OCI-LY3 (cell line): ENCODE data around the gene DCLK1.
"Not testable (repeated sequence)": the region's sequence is repeated elsewhere in the genome, so short reads cannot be mapped to it uniquely, and the experiment has no call there.

Source experiments
- H2AFZ ChIP-seq: fragments of 200-600, 300-600 bp; shearing (Covaris generic); 2 replicates; pipeline ENCODE4 v1.6.0; 2014; ENCODE audit warnings: antibody characterized with exemption, low read depth, low read length
- H3K27ac ChIP-seq: fragments of 200-600, 300-600 bp; sonication (generic); 2 replicates; pipeline ENCODE4 v1.5.1; 2014; ENCODE audit warnings: mild to moderate bottlenecking, low read length, moderate library complexity, mixed read lengths
- H3K27me3 ChIP-seq: fragments of 200-600, 300-600 bp; sonication (generic); 2 replicates; pipeline ENCODE4 v1.6.1; 2014; ENCODE audit warnings: low read depth, low read length, mixed read lengths
- H3K36me3 ChIP-seq: fragments of 200-600, 300-600 bp; sonication (generic); replicated peaks from 2 replicates; pipeline ENCODE3; 2014; ENCODE audit warnings: low read depth, low read length, mixed read lengths
- H3K4me1 ChIP-seq: fragments of 300-600, 200-600 bp; sonication (generic); 2 replicates; pipeline ENCODE4 v1.6.1; 2014; ENCODE audit warnings: low read length, mixed read lengths
- H3K4me2 ChIP-seq: fragments of 200-600, 300-600 bp; sonication (generic); 2 replicates; pipeline ENCODE4 v1.6.1; 2014; ENCODE audit warnings: low read length, mixed read lengths
- H3K4me3 ChIP-seq: fragments of 300-600, 200-600 bp; sonication (generic); 2 replicates; pipeline ENCODE4 v1.5.1; 2014; ENCODE audit warnings: antibody characterized with exemption, mild to moderate bottlenecking, low read length, moderate library complexity
- H3K79me2 ChIP-seq: fragments of 300-600, 200-600 bp; shearing (Covaris generic); 2 replicates; pipeline ENCODE4 v1.6.1; 2014; ENCODE audit warnings: mild to moderate bottlenecking, low read length, mixed read lengths
- H3K9ac ChIP-seq: fragments of 300-600, 200-600 bp; shearing (Covaris generic); 2 replicates; pipeline ENCODE4 v1.6.0; 2014; ENCODE audit warnings: mild to moderate bottlenecking, low read length, moderate library complexity
- H3K9me3 ChIP-seq: fragments of 200-600, 300-600 bp; shearing (Covaris generic); 2 replicates; pipeline ENCODE4 v1.6.1; 2014; ENCODE audit warnings: low read length, mixed read lengths; ENCODE audit not compliant: insufficient read depth
- H4K20me1 ChIP-seq: fragments of 200-600, 300-600 bp; sonication (generic); 2 replicates; pipeline ENCODE4 v1.6.1; 2016; ENCODE audit warnings: low read length, mixed read lengths; ENCODE audit not compliant: insufficient read depth
- CTCF ChIP-seq: fragments of 200-600, 300-600 bp; sonication (generic); IDR thresholded peaks from 2 replicates; pipeline ENCODE4 v1.5.1; 2014; ENCODE audit warnings: antibody characterized with exemption, low read length, low read depth
- EZH2phosphoT487 ChIP-seq: fragments of 200-600 bp; shearing (Covaris generic); IDR thresholded peaks from 2 replicates; pipeline ENCODE4 v1.6.1; 2018; ENCODE audit warnings: antibody characterized with exemption, mixed run types, low read depth

DCLK1 gene

GRCh38 chr13:36074659-36075058 lies 56.5 kb downstream of the DCLK1 start:
- Histone ChIP-seq H3K27me3 (no peaks in the 10 kb centered on the region), H3K4me2 (no peak overlapping the region), H3K4me1 (no peaks in the 10 kb centered on the region), H3K9ac (no peak overlapping the region), H3K36me3 (no peaks in the 10 kb centered on the region), H3K79me2 (no peaks in the 10 kb centered on the region), H3K27ac (no peak overlapping the region), H4K20me1 (no peaks in the 10 kb centered on the region), H3K4me3 (no peak overlapping the region), H3K9me3 (no peaks in the 10 kb centered on the region), H2AFZ (no peak overlapping the region)
- TF ChIP-seq EZH2phosphoT487 (no peak), CTCF (no peak)

GRCh38 chr13:36072152-36072935 lies 58.8 kb downstream of the DCLK1 start:
- no peaks in the 10 kb centered on the region for H3K36me3 ChIP-seq
- no peaks in the 10 kb centered on the region for H3K79me2 ChIP-seq
- no peak overlapping the region for H3K9ac ChIP-seq
- H3K4me2 ChIP-seq, result no peak overlapping the region
- H3K4me3 ChIP-seq, result no peak overlapping the region
- H3K9me3 ChIP-seq, result no peaks in the 10 kb centered on the region
- H3K27ac ChIP-seq, result no peak overlapping the region
- no peaks in the 10 kb centered on the region for H4K20me1 ChIP-seq
- H2AFZ ChIP-seq, result no peak overlapping the region
- TF ChIP-seq EZH2phosphoT487, result no peak
- no peak for TF ChIP-seq CTCF
- H3K27me3 ChIP-seq, result no peaks in the 10 kb centered on the region
- no peaks in the 10 kb centered on the region for H3K4me1 ChIP-seq

- not testable (repeated sequence) for H2AFZ ChIP-seq, H3K27me3 ChIP-seq, H3K4me3 ChIP-seq, H3K27ac ChIP-seq, H3K79me2 ChIP-seq, H4K20me1 ChIP-seq, H3K9me3 ChIP-seq, H3K4me1 ChIP-seq, H3K4me2 ChIP-seq, H3K9ac ChIP-seq, H3K36me3 ChIP-seq
These were observed 60.5 kb downstream of the DCLK1 start for GRCh38 chr13:36070504-36071192.

GRCh38 chr13:36069881-36070366 lies 61.3 kb downstream of the DCLK1 start:
- H3K27me3 ChIP-seq, result no peaks in the 10 kb centered on the region
- no peak for TF ChIP-seq EZH2phosphoT487
- no peak for TF ChIP-seq CTCF

More at GRCh38 chr13:36069881-36070366, 61.3 kb downstream of the DCLK1 start:
- Histone ChIP-seq H3K4me1 (no peaks in the 10 kb centered on the region), H4K20me1 (no peaks in the 10 kb centered on the region), H3K27ac (no peak overlapping the region), H3K36me3 (no peaks in the 10 kb centered on the region), H3K4me2 (no peak overlapping the region), H3K9ac (no peak overlapping the region), H2AFZ (no peak overlapping the region), H3K4me3 (no peak overlapping the region), H3K9me3 (no peaks in the 10 kb centered on the region), H3K79me2 (no peaks in the 10 kb centered on the region)
